Kidney epithelial cell (primary cell): Measurements from ENCODE around the gene SORT1. TPM values are rescaled to one million over a fixed set of nuclear protein-coding genes. Genes with fewer than 3 reads are reported as not detected.

Source experiments
- DNase-seq: peaks from one replicate; pipeline ENCODE4 v3.0.0-alpha.2; 2010; ENCODE audit warnings: low read depth
- H3K27me3 ChIP-seq: 2 replicates; pipeline ENCODE4 v1.6.0; 2011; ENCODE audit warnings: low read length; ENCODE audit not compliant: control insufficient read depth, insufficient read depth
- H3K36me3 ChIP-seq: 2 replicates; pipeline ENCODE4 v1.5.1; 2011; ENCODE audit warnings: low read length; ENCODE audit not compliant: control insufficient read depth, insufficient read depth
- H3K4me3 ChIP-seq: 2 replicates; pipeline ENCODE4 v1.5.1; 2011; ENCODE audit warnings: low read depth, mild to moderate bottlenecking, control low read depth, low read length
- CTCF ChIP-seq: IDR thresholded peaks from 2 replicates; pipeline ENCODE4 v1.5.1; 2011; ENCODE audit warnings: mild to moderate bottlenecking, moderate library complexity, low read length, control low read depth, inconsistent platforms; ENCODE audit not compliant: insufficient read depth, poor library complexity, severe bottlenecking
- total RNA-seq: library from RNA; depleted of rRNA; stranded (reverse); fragments of >200 nt; gene quantifications from 2 replicates; pipeline ENCODE4 v1.2.3, GENCODE V29; 2015

SORT1 gene
- total RNA-seq, 1 donor from 2014 or later: 65.2 TPM

- Histone ChIP-seq H3K4me3 (no peak overlapping the region), H3K27me3 (no peaks in the 10 kb centered on the region), H3K36me3 (peaks cover 3% of the 10 kb centered on the region)
- TF ChIP-seq CTCF: no peak
- no peak for DNase-seq
These were observed 78.6 kb downstream of the SORT1 start for GRCh38 chr1:109319114-109319513.

- Histone ChIP-seq H3K4me3 (no peak overlapping the region), H3K36me3 (peaks cover 1% of the 10 kb centered on the region), H3K27me3 (no peaks in the 10 kb centered on the region)
- no peak for TF ChIP-seq CTCF
- DNase-seq: no peak
These were observed 81.2 kb downstream of the SORT1 start for GRCh38 chr1:109316506-109316905.

- Histone ChIP-seq H3K4me3 (no peak overlapping the region), H3K27me3 (no peaks in the 10 kb centered on the region), H3K36me3 (peaks cover 1% of the 10 kb centered on the region)
- no peak for TF ChIP-seq CTCF
- DNase-seq: no peak
These were observed 82.4 kb downstream of the SORT1 start for GRCh38 chr1:109315288-109315687.

- no peak overlapping the region for H3K4me3 ChIP-seq
- no peak for DNase-seq
- no peaks in the 10 kb centered on the region for H3K27me3 ChIP-seq
- no peak for TF ChIP-seq CTCF
- H3K36me3 ChIP-seq: peaks cover 1% of the 10 kb centered on the region
These were observed 82.9 kb downstream of the SORT1 start for GRCh38 chr1:109314795-109315194.

- no peak overlapping the region for H3K4me3 ChIP-seq
- DNase-seq: no peak
- TF ChIP-seq CTCF: no peak
- H3K36me3 ChIP-seq: peaks cover 1% of the 10 kb centered on the region
- H3K27me3 ChIP-seq: no peaks in the 10 kb centered on the region
These were observed 84.5 kb downstream of the SORT1 start for GRCh38 chr1:109312978-109313775.

GRCh38 chr1:109312246-109312645 is 85.5 kb downstream of the SORT1 start:
- no peak for DNase-seq
- Histone ChIP-seq H3K27me3 (no peaks in the 10 kb centered on the region), H3K4me3 (no peak overlapping the region), H3K36me3 (no peaks in the 10 kb centered on the region)
- no peak for TF ChIP-seq CTCF
